IgD-negative memory B cell (primary cell): ENCODE measurements around the gene GBX1. TPM values are rescaled to one million over a fixed set of nuclear protein-coding genes. Genes with fewer than 3 reads are reported as not detected.

ENCODE experiments used
- H3K27ac Mint-ChIP-seq, 3 donors: one replicate each; pipeline ENCODE4 v1.8.0; 2020 to 2022; ENCODE audit warnings: mild to moderate bottlenecking in 3 of 3, mixed read lengths in 3 of 3, moderate library complexity in 1 of 3
- H3K27me3 Mint-ChIP-seq: one replicate; pipeline ENCODE4 v1.8.0; 2021; ENCODE audit warnings: mixed read lengths
- H3K36me3 Mint-ChIP-seq: one replicate; pipeline ENCODE4 v1.8.0; 2020; ENCODE audit warnings: mild to moderate bottlenecking, mixed read lengths
- H3K4me1 Mint-ChIP-seq, 3 donors: one replicate each; pipeline ENCODE4 v1.8.0; 2020 to 2022; ENCODE audit warnings: mixed read lengths in 3 of 3, mild to moderate bottlenecking in 1 of 3
- H3K4me3 Mint-ChIP-seq, 4 donors: one replicate each; pipeline ENCODE4 v1.8.0; 2020 to 2022; ENCODE audit warnings: mild to moderate bottlenecking in 4 of 4, mixed read lengths in 4 of 4, moderate library complexity in 3 of 4
- H3K9me3 Mint-ChIP-seq, 3 donors: one replicate each; pipeline ENCODE4 v1.8.0; 2020 to 2021; ENCODE audit warnings: mixed read lengths in 3 of 3, mild to moderate bottlenecking in 1 of 3
- polyA plus RNA-seq: library from polyadenylated mRNA; unstranded; fragments of 300-500 nt; fragmentation: Illumina TruSeq; gene quantifications from one replicate; pipeline ENCODE4 v1.2.3, GENCODE V29; 2021

Gene GBX1
- polyA plus RNA-seq, result not detected

- Mint-ChIP-seq H3K4me1 (peaks cover 3 to 6% (median 6%) of the 10 kb centered on the region in 3 donors), H3K27ac (peak within 1 kb of the TSS in 1 of 3 donors; percentile 2), H3K36me3 (peaks cover 2% of the 10 kb centered on the region), H3K9me3 (no peaks in the 10 kb centered on the region), H3K4me3 (peak within 1 kb of the TSS; percentile 48 to 87 (median 70)), H3K27me3 (peaks cover 27% of the 10 kb centered on the region)
These were observed at the start of gene GBX1 for GRCh38 chr7:151167197-151167961. GBX1 (minus strand) TSS chr7:151167694; CDS start chr7:151167548, 146 bp downstream.

- Mint-ChIP-seq H3K4me3 (no peak overlapping the region), H3K4me1 (peaks cover 0 to 2% (median 0%) of the 10 kb centered on the region in 3 donors), H3K36me3 (peaks cover 12% of the 10 kb centered on the region), H3K27me3 (no peaks in the 10 kb centered on the region), H3K27ac (no peak overlapping the region), H3K9me3 (no peaks in the 10 kb centered on the region)
These were observed 47.9 kb upstream of the GBX1 start for GRCh38 chr7:151215396-151215795.

GRCh38 chr7:151213826-151214225, 46.3 kb upstream of the GBX1 start:
- Mint-ChIP-seq H3K27me3 (no peaks in the 10 kb centered on the region), H3K4me3 (no peak overlapping the region), H3K4me1 (peaks cover 0 to 2% (median 0%) of the 10 kb centered on the region in 3 donors), H3K36me3 (peaks cover 13% of the 10 kb centered on the region), H3K9me3 (no peaks in the 10 kb centered on the region), H3K27ac (peak overlapping the region in 1 of 3 donors; percentile 56)

GRCh38 chr7:151212626-151213025, 45.1 kb upstream of the GBX1 start:
- peaks cover 0 to 2% (median 0%) of the 10 kb centered on the region in 3 donors for H3K4me1 Mint-ChIP-seq

GRCh38 chr7:151211155-151211772, 43.8 kb upstream of the GBX1 start:
- H3K4me1 Mint-ChIP-seq, result peaks cover 0 to 7% (median 2%) of the 10 kb centered on the region in 3 donors
- H3K4me3 Mint-ChIP-seq, result no peak overlapping the region
- peaks cover 9% of the 10 kb centered on the region for H3K36me3 Mint-ChIP-seq
- H3K27me3 Mint-ChIP-seq, result no peaks in the 10 kb centered on the region
- no peak overlapping the region for H3K27ac Mint-ChIP-seq
- H3K9me3 Mint-ChIP-seq, result no peaks in the 10 kb centered on the region

More at GRCh38 chr7:151212626-151213025, 45.1 kb upstream of the GBX1 start:
- no peak overlapping the region for H3K27ac Mint-ChIP-seq
- H3K9me3 Mint-ChIP-seq, result no peaks in the 10 kb centered on the region
- peaks cover 9% of the 10 kb centered on the region for H3K36me3 Mint-ChIP-seq
- H3K27me3 Mint-ChIP-seq, result no peaks in the 10 kb centered on the region
- no peak overlapping the region for H3K4me3 Mint-ChIP-seq

GRCh38 chr7:151210087-151210854, 42.8 kb upstream of the GBX1 start, which contains the start of gene H2BK1:
H2BK1 (minus strand) TSS chr7:151210488; CDS start chr7:151210318, 170 bp downstream.
- Mint-ChIP-seq H3K4me1 (peaks cover 0 to 7% (median 2%) of the 10 kb centered on the region in 3 donors), H3K27ac (no peak within 1 kb of the TSS), H3K27me3 (peaks cover 8% of the 10 kb centered on the region), H3K36me3 (peaks cover 7% of the 10 kb centered on the region), H3K4me3 (peak within 1 kb of the TSS in 1 of 4 donors; percentile 33), H3K9me3 (no peaks in the 10 kb centered on the region)

GRCh38 chr7:151209588-151209987, 42.1 kb upstream of the GBX1 start:
- no peak overlapping the region for H3K27ac Mint-ChIP-seq
- no peaks in the 10 kb centered on the region for H3K9me3 Mint-ChIP-seq
- H3K36me3 Mint-ChIP-seq, result peaks cover 4% of the 10 kb centered on the region

GRCh38 chr7:151208253-151208862, 40.9 kb upstream of the GBX1 start:
- Mint-ChIP-seq H3K4me3 (no peak overlapping the region), H3K36me3 (peaks cover 4% of the 10 kb centered on the region), H3K9me3 (no peaks in the 10 kb centered on the region), H3K27ac (peak overlapping the region in 1 of 3 donors; percentile 18), H3K4me1 (peaks cover 0 to 7% (median 0%) of the 10 kb centered on the region in 3 donors), H3K27me3 (peaks cover 19% of the 10 kb centered on the region)

More at GRCh38 chr7:151209588-151209987, 42.1 kb upstream of the GBX1 start:
- Mint-ChIP-seq H3K4me1 (peaks cover 0 to 7% (median 2%) of the 10 kb centered on the region in 3 donors), H3K27me3 (peaks cover 13% of the 10 kb centered on the region), H3K4me3 (no peak overlapping the region)

GRCh38 chr7:151207804-151208203, 40.3 kb upstream of the GBX1 start:
- H3K4me1 Mint-ChIP-seq, result peaks cover 0 to 7% (median 0%) of the 10 kb centered on the region in 3 donors
- peaks cover 3% of the 10 kb centered on the region for H3K36me3 Mint-ChIP-seq
- H3K27ac Mint-ChIP-seq, result no peak overlapping the region
- no peaks in the 10 kb centered on the region for H3K9me3 Mint-ChIP-seq
- H3K4me3 Mint-ChIP-seq, result no peak overlapping the region
- peaks cover 21% of the 10 kb centered on the region for H3K27me3 Mint-ChIP-seq

GRCh38 chr7:151207315-151207714, 39.8 kb upstream of the GBX1 start:
- Mint-ChIP-seq H3K4me1 (peaks cover 0 to 7% (median 0%) of the 10 kb centered on the region in 3 donors), H3K27me3 (peaks cover 22% of the 10 kb centered on the region), H3K4me3 (no peak overlapping the region), H3K27ac (no peak overlapping the region), H3K9me3 (no peaks in the 10 kb centered on the region), H3K36me3 (peaks cover 2% of the 10 kb centered on the region)

- Mint-ChIP-seq H3K36me3 (peaks cover 1% of the 10 kb centered on the region), H3K27me3 (peaks cover 24% of the 10 kb centered on the region), H3K9me3 (no peaks in the 10 kb centered on the region), H3K4me3 (no peak overlapping the region), H3K4me1 (peaks cover 0 to 7% (median 0%) of the 10 kb centered on the region in 3 donors), H3K27ac (no peak overlapping the region)
These were observed 39.4 kb upstream of the GBX1 start for GRCh38 chr7:151206914-151207313.

GRCh38 chr7:151205730-151206129, 38.2 kb upstream of the GBX1 start:
- Mint-ChIP-seq H3K9me3 (no peaks in the 10 kb centered on the region), H3K4me3 (no peak overlapping the region), H3K4me1 (peaks cover 0 to 7% (median 0%) of the 10 kb centered on the region in 3 donors), H3K27me3 (peaks cover 28% of the 10 kb centered on the region), H3K27ac (no peak overlapping the region), H3K36me3 (peaks cover 5% of the 10 kb centered on the region)

- peaks cover 0 to 7% (median 0%) of the 10 kb centered on the region in 3 donors for H3K4me1 Mint-ChIP-seq
- peak overlapping the region in 1 of 4 donors; percentile 25 for H3K4me3 Mint-ChIP-seq
- no peak overlapping the region for H3K27ac Mint-ChIP-seq
- H3K27me3 Mint-ChIP-seq, result peaks cover 28% of the 10 kb centered on the region
- no peaks in the 10 kb centered on the region for H3K9me3 Mint-ChIP-seq
- H3K36me3 Mint-ChIP-seq, result peaks cover 4% of the 10 kb centered on the region
These were observed 37.0 kb upstream of the GBX1 start for GRCh38 chr7:151204383-151205032.

- no peaks in the 10 kb centered on the region for H3K9me3 Mint-ChIP-seq
- H3K4me1 Mint-ChIP-seq, result peaks cover 0 to 7% (median 0%) of the 10 kb centered on the region in 3 donors
- peaks cover 29% of the 10 kb centered on the region for H3K27me3 Mint-ChIP-seq
- H3K36me3 Mint-ChIP-seq, result peaks cover 4% of the 10 kb centered on the region
- H3K27ac Mint-ChIP-seq, result no peak overlapping the region
- H3K4me3 Mint-ChIP-seq, result no peak overlapping the region
These were observed 35.3 kb upstream of the GBX1 start for GRCh38 chr7:151202836-151203235.
